Esophagus muscularis mucosa (tissue), 4 donors: ENCODE measurements around the gene PAM.

Experiments used
- CTCF ChIP-seq, 3 experiments: fragments of 200-600 bp in 2 of 3; fragments of 450-650 bp in 1 of 3; sonication (generic) in 2 of 3; IDR thresholded peaks; one replicate each; pipeline ENCODE4 v1.5.1; 2017 to 2019; ENCODE audit warnings: antibody characterized with exemption in 3 of 3, mild to moderate bottlenecking in 2 of 3, moderate library complexity in 1 of 3
- EP300 ChIP-seq: sonication (generic); formaldehyde crosslinking; IDR thresholded peaks from one replicate; pipeline ENCODE4 v1.6.1; 2017; ENCODE audit warnings: antibody characterized with exemption
- POLR2A ChIP-seq: fragments of 450-650 bp; IDR thresholded peaks from one replicate; pipeline ENCODE4 v1.6.1; 2017; ENCODE audit warnings: antibody characterized with exemption, moderate library complexity, mild to moderate bottlenecking, low read depth
- POLR2AphosphoS5 ChIP-seq, 2 donors: sonication (generic); formaldehyde crosslinking; IDR thresholded peaks; one replicate each; pipeline ENCODE4 v1.6.1; 2017; ENCODE audit warnings: antibody characterized with exemption in 2 of 2

- TF ChIP-seq CTCF (IDR thresholded peaks at IDR 0.05) (no peak), EP300 (no peak), POLR2A (no peak), POLR2AphosphoS5 (IDR thresholded peaks at IDR 0.05) (no peak)
These were observed 167.8 kb downstream of the PAM start for GRCh38 chr5:102922799-102923477.
